NCI-H2107 treated with DMSO at 0.1 percent for 48 hours (cell line): ENCODE data around the gene LRP4.

ENCODE experiments used
- DNase-seq: peaks from one replicate; lab custom pipeline; 2025; ENCODE audit not compliant: unreplicated experiment; lab: John Stamatoyannopoulos, UW

Gene LRP4

GRCh38 chr11:46849631-46850030, 68.7 kb downstream of the LRP4 start:
- no peak for DNase-seq

DNA sequence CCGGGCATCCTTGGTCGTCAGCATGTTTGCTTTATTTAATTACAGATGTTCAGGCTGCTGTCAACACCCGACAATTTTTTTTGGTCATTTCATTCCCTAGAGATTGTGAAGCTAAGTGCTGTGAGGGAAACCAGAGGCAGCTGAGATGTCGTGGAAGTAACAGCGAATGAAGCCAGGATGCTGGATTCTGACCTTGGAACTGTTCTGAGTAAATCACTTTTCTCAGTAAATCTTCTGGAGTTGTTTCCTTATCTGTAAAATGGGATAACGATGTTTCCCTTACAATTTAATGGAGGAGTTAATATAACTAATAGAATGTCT, 71.9 kb downstream of the LRP4 start:
- no peak for DNase-seq

GRCh38 chr11:46845740-46846509, 72.4 kb downstream of the LRP4 start, which contains the start of gene CKAP5:
Gene CKAP5, minus strand, starts transcription at chr11:46846280. Its CDS starts 25,049 bp downstream, at chr11:46821231.
- DNase-seq, result peak; percentile 80

GRCh38 chr11:46845440-46845739, 73.0 kb downstream of the LRP4 start:
- peak; percentile 46 for DNase-seq

DNA sequence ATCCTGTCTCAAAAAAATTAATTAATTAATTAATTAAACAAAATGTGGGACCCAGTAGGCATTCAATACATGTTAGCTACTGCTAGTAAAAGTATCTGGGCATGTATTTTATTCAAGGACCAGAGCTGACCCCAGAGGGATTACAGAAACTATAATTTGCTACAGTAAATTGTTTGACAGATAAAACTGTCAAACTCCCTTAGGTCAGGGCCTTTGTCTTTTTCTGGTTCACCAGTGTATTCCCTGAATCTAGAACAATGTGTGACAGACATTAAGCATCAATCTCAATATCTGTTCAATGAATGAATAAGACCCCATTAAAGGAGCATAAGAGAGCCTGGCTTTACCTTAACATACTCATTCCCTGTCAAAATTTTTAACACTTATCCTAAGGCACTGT, 78.2 kb downstream of the LRP4 start:
- DNase-seq, result no peak

DNA sequence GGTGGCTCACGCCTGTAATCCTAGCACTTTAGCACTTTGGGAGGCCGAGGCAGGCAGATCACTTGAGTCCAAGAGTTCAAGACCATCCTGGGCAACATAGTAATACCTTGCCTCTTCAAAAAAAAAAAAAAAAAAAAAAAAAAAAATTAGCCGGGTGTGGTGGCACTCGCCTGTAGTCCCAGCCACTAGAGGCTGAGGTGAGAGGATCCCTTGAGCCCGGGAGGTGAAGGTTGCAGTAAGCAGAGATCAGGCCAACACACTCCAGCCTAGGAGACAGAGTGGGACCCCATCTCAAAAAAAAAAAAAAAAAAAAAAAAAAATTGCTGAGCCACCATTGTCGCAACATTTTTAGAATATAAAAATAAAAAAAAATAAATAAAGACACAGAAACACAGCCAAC, 79.8 kb downstream of the LRP4 start:
- no peak for DNase-seq

- no peak for DNase-seq
Observed at GRCh38 chr11:46837860-46838259, 80.5 kb downstream of the LRP4 start.

GRCh38 chr11:46836870-46837269, 81.5 kb downstream of the LRP4 start:
- DNase-seq, result no peak

GRCh38 chr11:46836431-46836830, 81.9 kb downstream of the LRP4 start:
- DNase-seq, result no peak

GRCh38 chr11:46835897-46836296, 82.5 kb downstream of the LRP4 start:
- DNase-seq, result no peak

DNA sequence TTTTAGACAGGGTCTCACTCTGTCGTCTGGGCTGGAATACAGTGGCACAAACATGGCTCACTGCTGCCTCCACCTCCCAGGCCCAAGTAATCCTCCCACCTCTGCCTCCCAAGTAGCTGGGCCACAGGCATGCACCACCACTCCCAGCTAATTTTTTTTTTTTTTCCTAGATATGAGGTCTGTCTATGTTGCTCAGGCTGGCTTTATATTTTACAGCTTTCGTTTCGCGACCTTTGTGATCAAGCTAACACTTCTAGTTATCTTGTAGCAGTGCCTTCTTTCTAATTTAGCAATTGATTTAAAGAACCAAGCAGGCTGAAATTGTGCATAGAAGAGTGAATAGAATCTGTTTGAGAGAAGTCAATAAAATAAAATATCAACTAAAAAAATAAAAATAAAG, 83.5 kb downstream of the LRP4 start:
- no peak for DNase-seq

DNA sequence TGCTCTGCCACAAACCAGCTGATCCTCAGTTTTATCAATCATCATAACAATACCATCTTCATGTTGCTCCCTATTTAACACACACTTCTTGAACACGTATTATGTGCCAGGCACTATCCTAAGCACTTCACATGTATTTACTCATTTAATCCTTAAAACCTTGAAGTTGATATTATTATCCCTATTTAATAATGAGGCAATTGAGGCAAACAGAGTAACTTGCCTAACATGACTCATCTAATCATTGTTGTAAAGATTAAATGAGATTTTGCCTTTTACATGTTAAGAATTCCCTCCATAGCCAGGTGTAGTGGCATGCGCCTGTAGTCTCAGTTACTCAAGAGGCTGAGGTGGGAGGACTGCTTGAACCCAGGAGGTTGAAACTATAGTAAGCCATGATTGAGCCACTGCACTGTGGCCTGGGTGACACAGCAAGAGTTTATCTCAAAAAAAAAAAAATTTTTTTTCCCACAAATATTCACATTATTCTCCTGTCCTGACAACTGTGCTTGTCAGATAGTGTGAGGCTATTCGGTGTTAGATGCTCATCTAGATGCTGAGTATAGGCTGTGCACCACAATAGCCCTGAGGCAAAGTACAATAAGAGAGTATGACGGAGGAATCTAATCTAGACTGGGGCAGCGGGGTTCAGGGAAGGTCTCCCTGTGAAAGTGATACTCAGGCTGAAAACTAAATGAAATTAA, 85.7 kb downstream of the LRP4 start:
- DNase-seq, result no peak

DNA sequence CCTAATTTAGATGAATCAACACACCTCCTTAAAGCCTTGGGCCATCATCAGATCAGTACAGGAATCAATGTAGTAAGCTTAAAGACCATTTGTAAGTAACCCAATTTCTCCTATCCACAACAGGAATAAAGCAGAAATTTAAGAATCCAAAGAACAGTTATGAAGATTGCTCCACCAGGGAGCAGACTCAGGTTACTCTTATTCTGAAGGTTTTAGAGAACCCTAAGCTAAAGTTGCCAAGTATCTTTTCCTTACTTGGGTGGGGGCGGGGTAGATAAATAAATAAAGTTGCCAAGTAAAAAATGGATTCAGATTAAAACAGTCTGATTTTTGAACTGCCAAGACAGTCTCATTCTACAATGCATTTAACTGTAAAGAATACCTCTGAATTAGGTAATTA, 90.4 kb downstream of the LRP4 start:
- DNase-seq, result no peak

- DNase-seq, result no peak
Observed at GRCh38 chr11:46826310-46827044, 91.9 kb downstream of the LRP4 start.

GRCh38 chr11:46808799-46809431, 109.4 kb downstream of the LRP4 start:
- no peak for DNase-seq
